ENCODE measurements around the gene ACAP3.
"Not testable (repeated sequence)": the region's sequence is repeated elsewhere in the genome, so short reads cannot be mapped to it uniquely, and the experiment has no call there.

DNA sequence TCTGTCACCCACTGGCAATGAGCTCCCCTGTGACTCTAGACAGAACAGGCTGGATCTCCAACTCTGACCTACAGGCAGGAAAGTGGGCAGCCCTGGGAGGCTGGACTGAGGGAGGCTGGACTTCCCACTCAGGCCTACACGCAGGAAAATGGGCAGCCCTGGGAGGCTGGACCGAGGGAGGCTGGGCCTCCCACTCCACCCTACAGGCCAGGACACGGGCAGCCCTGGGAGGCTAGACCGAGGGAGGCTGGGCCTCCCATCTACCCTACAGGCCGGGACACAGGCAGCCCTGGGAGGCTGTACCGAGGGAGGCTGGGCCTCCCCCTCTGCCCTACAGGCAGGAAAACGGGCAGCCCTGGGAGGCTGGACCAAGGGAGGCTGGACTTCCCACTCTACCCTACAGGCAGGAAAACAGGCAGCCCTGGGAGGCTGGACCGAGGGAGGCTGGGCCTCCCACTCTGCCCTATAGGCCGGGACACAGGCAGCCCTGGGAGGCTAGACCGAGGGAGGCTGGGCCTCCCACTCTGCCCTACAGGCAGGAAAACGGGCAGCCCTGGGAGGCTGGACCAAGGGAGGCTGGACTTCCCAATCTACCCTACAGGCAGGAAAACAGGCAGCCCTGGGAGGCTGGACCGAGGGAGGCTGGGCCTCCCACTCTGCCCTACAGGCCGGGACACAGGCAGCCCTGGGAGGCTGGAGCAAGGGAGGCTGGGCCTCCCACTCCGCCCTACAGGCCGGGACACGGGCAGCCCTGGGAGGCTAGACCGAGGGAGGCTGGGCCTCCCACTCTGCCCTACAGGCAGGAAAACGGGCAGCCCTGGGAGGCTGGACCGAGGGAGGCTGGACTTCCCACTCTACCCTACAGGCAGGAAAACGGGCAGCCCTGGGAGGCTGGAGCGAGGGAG is 59.5 kb downstream of the ACAP3 start:
- TF ChIP-seq, protein P1, sequence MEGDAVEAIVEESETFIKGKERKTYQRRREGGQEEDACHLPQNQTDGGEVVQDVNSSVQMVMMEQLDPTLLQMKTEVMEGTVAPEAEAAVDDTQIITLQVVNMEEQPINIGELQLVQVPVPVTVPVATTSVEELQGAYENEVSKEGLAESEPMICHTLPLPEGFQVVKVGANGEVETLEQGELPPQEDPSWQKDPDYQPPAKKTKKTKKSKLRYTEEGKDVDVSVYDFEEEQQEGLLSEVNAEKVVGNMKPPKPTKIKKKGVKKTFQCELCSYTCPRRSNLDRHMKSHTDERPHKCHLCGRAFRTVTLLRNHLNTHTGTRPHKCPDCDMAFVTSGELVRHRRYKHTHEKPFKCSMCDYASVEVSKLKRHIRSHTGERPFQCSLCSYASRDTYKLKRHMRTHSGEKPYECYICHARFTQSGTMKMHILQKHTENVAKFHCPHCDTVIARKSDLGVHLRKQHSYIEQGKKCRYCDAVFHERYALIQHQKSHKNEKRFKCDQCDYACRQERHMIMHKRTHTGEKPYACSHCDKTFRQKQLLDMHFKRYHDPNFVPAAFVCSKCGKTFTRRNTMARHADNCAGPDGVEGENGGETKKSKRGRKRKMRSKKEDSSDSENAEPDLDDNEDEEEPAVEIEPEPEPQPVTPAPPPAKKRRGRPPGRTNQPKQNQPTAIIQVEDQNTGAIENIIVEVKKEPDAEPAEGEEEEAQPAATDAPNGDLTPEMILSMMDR (IDR thresholded peaks at IDR 0.05) = not testable (repeated sequence)
- TF ChIP-seq SIN3A (IDR thresholded peaks at IDR 0.05; ENCODE audit: borderline replicate concordance, insufficient read depth, low read depth, low read length) = not testable (repeated sequence)

Data from Panc1 (cell line).